GM10266 (cell line): ENCODE data around the gene OR9Q2.

Experiments used
- DNase-seq: peaks from one replicate; pipeline ENCODE4 v3.0.0; 2012; ENCODE audit errors: extremely low spot score
- CTCF ChIP-seq: IDR thresholded peaks from 2 replicates; pipeline ENCODE4 v1.5.1; 2012; ENCODE audit warnings: mild to moderate bottlenecking, low read depth; ENCODE audit not compliant: control insufficient read depth, insufficient read depth; ENCODE audit errors: missing control alignments

Gene OR9Q2

GRCh38 chr11:58188770-58189169, at the start of gene OR9Q2:
Gene OR9Q2, plus strand, starts transcription at chr11:58189070. Its CDS starts 1,421 bp downstream, at chr11:58190491.
- TF ChIP-seq CTCF, result no peak
- no peak for DNase-seq

- TF ChIP-seq CTCF, result no peak
- DNase-seq, result no peak
Observed at GRCh38 chr11:58142761-58143160, 46.1 kb upstream of the OR9Q2 start.

GRCh38 chr11:58152781-58153180, 36.1 kb upstream of the OR9Q2 start:
- TF ChIP-seq CTCF, result no peak
- DNase-seq, result no peak

- DNase-seq, result no peak
- TF ChIP-seq CTCF, result no peak
Observed at GRCh38 chr11:58164389-58164788, 24.5 kb upstream of the OR9Q2 start.

GRCh38 chr11:58164990-58165389, 23.9 kb upstream of the OR9Q2 start:
- DNase-seq, result no peak
- no peak for TF ChIP-seq CTCF

- TF ChIP-seq CTCF, result no peak
- no peak for DNase-seq
Observed at GRCh38 chr11:58165504-58166106, 23.3 kb upstream of the OR9Q2 start.

GRCh38 chr11:58177409-58178054, 11.3 kb upstream of the OR9Q2 start:
- TF ChIP-seq CTCF, result no peak
- DNase-seq, result no peak
